ENCODE results near the gene PRKAG3. TPM values are rescaled to one million over a fixed set of nuclear protein-coding genes. Genes with fewer than 3 reads are reported as not detected.

Gene PRKAG3
- total and polyA plus RNA-seq, 9 of the 15 experiments (the other 6 are each of a cell fraction or from before 2014, with no cell fraction given): not detected

DNA sequence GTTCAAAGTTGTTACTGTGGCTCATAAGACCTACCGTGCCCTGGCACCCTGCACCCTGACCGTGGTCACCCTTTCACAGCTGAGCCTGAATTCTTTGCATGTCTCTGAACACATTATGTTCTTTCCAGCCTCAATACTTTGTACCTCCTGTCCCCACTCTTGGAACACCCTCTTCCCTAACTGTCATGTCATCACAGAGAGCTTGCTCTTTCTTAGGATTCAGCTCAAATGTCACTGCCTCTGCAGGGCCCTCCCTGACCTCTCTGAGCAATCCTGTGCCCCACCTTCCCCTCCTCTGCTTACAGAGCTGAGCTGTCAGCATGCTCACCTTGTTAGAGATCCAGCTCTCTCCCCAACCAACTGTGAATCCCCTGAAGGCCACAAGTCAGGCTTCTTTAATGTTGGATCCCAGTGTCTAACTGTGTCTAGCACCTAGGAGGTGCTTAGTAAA, 15.0 kb downstream of the PRKAG3 start (continued):
- TF ChIP-seq, protein P1, sequence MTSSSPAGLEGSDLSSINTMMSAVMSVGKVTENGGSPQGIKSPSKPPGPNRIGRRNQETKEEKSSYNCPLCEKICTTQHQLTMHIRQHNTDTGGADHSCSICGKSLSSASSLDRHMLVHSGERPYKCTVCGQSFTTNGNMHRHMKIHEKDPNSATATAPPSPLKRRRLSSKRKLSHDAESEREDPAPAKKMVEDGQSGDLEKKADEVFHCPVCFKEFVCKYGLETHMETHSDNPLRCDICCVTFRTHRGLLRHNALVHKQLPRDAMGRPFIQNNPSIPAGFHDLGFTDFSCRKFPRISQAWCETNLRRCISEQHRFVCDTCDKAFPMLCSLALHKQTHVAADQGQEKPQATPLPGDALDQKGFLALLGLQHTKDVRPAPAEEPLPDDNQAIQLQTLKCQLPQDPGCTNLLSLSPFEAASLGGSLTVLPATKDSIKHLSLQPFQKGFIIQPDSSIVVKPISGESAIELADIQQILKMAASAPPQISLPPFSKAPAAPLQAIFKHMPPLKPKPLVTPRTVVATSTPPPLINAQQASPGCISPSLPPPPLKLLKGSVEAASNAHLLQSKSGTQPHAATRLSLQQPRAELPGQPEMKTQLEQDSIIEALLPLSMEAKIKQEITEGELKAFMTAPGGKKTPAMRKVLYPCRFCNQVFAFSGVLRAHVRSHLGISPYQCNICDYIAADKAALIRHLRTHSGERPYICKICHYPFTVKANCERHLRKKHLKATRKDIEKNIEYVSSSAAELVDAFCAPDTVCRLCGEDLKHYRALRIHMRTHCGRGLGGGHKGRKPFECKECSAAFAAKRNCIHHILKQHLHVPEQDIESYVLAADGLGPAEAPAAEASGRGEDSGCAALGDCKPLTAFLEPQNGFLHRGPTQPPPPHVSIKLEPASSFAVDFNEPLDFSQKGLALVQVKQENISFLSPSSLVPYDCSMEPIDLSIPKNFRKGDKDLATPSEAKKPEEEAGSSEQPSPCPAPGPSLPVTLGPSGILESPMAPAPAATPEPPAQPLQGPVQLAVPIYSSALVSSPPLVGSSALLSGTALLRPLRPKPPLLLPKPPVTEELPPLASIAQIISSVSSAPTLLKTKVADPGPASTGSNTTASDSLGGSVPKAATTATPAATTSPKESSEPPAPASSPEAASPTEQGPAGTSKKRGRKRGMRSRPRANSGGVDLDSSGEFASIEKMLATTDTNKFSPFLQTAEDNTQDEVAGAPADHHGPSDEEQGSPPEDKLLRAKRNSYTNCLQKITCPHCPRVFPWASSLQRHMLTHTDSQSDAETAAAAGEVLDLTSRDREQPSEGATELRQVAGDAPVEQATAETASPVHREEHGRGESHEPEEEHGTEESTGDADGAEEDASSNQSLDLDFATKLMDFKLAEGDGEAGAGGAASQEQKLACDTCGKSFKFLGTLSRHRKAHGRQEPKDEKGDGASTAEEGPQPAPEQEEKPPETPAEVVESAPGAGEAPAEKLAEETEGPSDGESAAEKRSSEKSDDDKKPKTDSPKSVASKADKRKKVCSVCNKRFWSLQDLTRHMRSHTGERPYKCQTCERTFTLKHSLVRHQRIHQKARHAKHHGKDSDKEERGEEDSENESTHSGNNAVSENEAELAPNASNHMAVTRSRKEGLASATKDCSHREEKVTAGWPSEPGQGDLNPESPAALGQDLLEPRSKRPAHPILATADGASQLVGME (CRISPR knock-in tag; IDR thresholded peaks at IDR 0.05): no peak
- TF ChIP-seq CCAR2 (IDR thresholded peaks at IDR 0.05; ENCODE audit: low read depth, low read length): no peak
- no peak for TF ChIP-seq HEY1 (CRISPR knock-in tag; IDR thresholded peaks at IDR 0.05; ENCODE audit: borderline replicate concordance)
- TF ChIP-seq CHD4 (IDR thresholded peaks at IDR 0.05; ENCODE audit: insufficient read depth, insufficient replicate concordance, low read depth, low read length, poor library complexity, severe bottlenecking): no peak

DNA sequence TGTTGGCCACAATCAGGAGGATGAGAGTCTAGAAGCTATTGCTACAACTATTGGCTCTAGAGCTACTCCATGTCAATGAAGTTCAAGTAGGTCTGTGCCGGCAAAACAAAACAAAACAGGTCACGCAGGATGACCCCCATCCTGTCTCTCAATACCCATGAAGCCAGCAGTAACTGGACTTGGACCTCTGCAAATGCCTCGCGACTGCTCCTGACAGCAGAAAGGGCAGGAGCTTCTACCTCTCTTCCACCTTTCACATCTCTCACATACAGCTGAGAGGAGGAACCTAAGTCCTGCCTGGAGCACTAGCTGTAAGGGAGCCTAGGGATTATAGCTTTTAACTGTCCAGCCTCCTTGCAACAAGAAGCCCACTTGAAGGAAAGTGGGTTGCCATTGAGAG, 16.0 kb downstream of the PRKAG3 start:
- WGBS (ENCODE audit: insufficient coverage, low coverage, missing lambda C conversion rate): 4% methylated on average over 4 of the region's 4 CpGs
- Histone ChIP-seq H4K20me1 (replicated peaks; ENCODE audit: control insufficient read depth, insufficient read depth, low read length) (no peaks in the 10 kb centered on the region), H3K4me1 (replicated peaks in 1 of 2; ENCODE audit: control insufficient read depth in 2 of 2, insufficient read depth in 2 of 2, low read length in 2 of 2) (no peaks in the 10 kb centered on the region), H3K4me2 (ENCODE audit: insufficient read depth, low read length) (no peak overlapping the region), H3K9me1 (ENCODE audit: control insufficient read depth, insufficient read depth, low read length) (no peaks in the 10 kb centered on the region), H3K79me2 (ENCODE audit: control insufficient read depth, insufficient read depth, low read length) (no peaks in the 10 kb centered on the region), H3K27ac (ENCODE audit: extremely low read depth, low read depth, low read length) (no peak overlapping the region), H3K27me3 (ENCODE audit: control insufficient read depth in 2 of 2, insufficient read depth in 2 of 2, low read length in 2 of 2) (peaks cover 18 to 58% of the 10 kb centered on the region in 2 experiments; a peak in 4 of 5 replicates), H2AFZ (ENCODE audit: low read depth, low read length) (no peak overlapping the region), H3K4me3 (no peak overlapping the region), H3K9me3 (replicated peaks; ENCODE audit: control insufficient read depth, insufficient read depth, low read depth, low read length) (no peaks in the 10 kb centered on the region), H3K36me3 (ENCODE audit: control insufficient read depth, insufficient read depth, low read length) (no peaks in the 10 kb centered on the region), H3K9ac (ENCODE audit: insufficient read depth in 1 of 2, low read depth in 2 of 2, low read length in 2 of 2) (no peak overlapping the region)
- TF ChIP-seq ZNF354B (CRISPR knock-in tag; IDR thresholded peaks at IDR 0.05) (no peak), ZNF444 (CRISPR knock-in tag; IDR thresholded peaks at IDR 0.05) (no peak), HDAC1 (IDR thresholded peaks at IDR 0.05) (no peak), FOXM1 (IDR thresholded peaks at IDR 0.05; ENCODE audit: low read depth) (no peak), FOXM1 (CRISPR knock-in tag; IDR thresholded peaks at IDR 0.05; ENCODE audit: low read depth) (no peak), ZNF507 (tag; conservative IDR thresholded peaks at IDR 0.05) (no peak), SRSF1 (IDR thresholded peaks at IDR 0.05; ENCODE audit: low read depth, low read length) (no peak), ESRRA (IDR thresholded peaks at IDR 0.05; ENCODE audit: borderline replicate concordance, low read depth) (no peak), TEAD1 (CRISPR knock-in tag; IDR thresholded peaks at IDR 0.05) (no peak)
- TF ChIP-seq, protein P2, sequence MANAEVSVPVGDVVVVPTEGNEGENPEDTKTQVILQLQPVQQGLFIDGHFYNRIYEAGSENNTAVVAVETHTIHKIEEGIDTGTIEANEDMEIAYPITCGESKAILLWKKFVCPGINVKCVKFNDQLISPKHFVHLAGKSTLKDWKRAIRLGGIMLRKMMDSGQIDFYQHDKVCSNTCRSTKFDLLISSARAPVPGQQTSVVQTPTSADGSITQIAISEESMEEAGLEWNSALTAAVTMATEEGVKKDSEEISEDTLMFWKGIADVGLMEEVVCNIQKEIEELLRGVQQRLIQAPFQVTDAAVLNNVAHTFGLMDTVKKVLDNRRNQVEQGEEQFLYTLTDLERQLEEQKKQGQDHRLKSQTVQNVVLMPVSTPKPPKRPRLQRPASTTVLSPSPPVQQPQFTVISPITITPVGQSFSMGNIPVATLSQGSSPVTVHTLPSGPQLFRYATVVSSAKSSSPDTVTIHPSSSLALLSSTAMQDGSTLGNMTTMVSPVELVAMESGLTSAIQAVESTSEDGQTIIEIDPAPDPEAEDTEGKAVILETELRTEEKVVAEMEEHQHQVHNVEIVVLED (CRISPR knock-in tag; IDR thresholded peaks at IDR 0.05): no peak
- DNase-seq (ENCODE audit: extremely low read depth in 1 of 4, low spot score in 3 of 4): no peak
- no peak for FAIRE-seq
- intact Hi-C loops (cut with micrococcal nuclease): no loop called here
- BruUV-seq (replicated peaks): no TSS peak
- CTCF ChIA-PET (ENCODE audit: low intra/inter-chr PET ratio): no interaction called here
- in situ Hi-C loops (cut with MboI): no loop called here
- POLR2A ChIA-PET: no interaction called here
- ATAC-seq: no peak

Measured in K562 (cell line).